ENCODE measurements around the gene SND1.

The SND1 gene

DNA sequence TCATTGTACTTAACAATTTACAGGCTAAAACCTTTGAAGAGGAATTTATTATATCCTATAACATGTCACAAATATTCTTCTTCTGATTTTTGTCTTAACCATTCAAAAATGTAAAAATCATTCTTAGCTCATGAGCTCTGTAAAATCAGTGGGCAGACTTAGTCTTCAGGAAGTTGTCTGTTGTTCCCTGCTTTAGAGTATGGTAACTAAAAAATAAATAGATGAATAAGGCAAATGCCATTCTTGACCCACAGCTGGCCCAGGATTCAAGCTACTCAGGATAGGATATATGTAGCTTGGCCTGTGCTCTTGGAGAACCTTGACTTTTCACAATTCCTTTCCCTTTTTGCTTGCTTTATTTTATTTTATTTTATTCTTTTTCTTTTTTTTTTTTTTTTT lies 327.7 kb downstream of the SND1 start:
- DNase-seq: no peak

GRCh38 chr7:127980901-127981300 lies 328.9 kb downstream of the SND1 start:
- no peak for DNase-seq

- no peak for DNase-seq
These were observed 330.0 kb downstream of the SND1 start for GRCh38 chr7:127981965-127982364.

GRCh38 chr7:127983804-127984332 lies 331.9 kb downstream of the SND1 start:
- DNase-seq: no peak

- no peak for DNase-seq
These were observed 334.9 kb downstream of the SND1 start for GRCh38 chr7:127986581-127987521.

GRCh38 chr7:127988751-127989150 lies 336.8 kb downstream of the SND1 start:
- DNase-seq: no peak

GRCh38 chr7:127993317-127993716 lies 341.3 kb downstream of the SND1 start:
- DNase-seq: no peak

DNA sequence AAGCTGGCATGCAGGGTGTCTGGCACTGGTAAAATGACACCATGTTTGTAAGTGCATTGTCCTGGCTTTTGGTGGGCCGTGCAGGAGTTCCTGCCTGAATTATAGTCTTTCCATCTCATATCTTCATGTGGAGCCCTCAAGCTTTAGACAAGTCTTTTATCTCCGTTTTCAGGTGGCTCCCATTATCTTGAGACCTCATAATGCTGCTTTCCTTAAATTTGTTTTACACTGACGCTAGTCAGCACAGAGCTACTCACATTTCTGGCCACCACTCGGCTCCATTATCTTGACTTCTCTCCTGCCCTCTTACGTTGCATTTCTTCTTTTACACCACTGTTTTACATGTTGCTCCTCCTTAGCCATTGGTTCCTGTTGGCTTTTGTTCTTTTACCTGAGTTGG lies 342.0 kb downstream of the SND1 start:
- no peak for DNase-seq

- no peak for DNase-seq
These were observed 343.3 kb downstream of the SND1 start for GRCh38 chr7:127995156-127995880.

DNA sequence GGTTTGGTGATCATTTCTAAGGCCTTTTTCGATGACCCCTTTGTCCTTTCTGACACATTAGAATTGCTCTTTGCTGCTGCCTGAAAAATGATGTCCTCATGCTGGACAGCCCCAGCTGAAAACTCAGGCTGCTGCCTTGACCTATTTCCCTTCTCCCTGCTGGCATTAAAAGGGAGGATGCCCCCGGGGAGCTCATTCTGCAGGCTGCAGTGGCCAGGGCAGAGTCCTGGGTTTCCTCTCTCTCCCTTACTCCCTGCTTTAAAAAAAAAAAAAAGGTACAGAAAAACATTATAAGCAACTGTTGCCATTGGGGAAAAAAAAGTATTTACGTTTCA lies 343.9 kb downstream of the SND1 start:
- DNase-seq: no peak

- no peak for DNase-seq
These were observed 344.5 kb downstream of the SND1 start for GRCh38 chr7:127996253-127997071.

DNA sequence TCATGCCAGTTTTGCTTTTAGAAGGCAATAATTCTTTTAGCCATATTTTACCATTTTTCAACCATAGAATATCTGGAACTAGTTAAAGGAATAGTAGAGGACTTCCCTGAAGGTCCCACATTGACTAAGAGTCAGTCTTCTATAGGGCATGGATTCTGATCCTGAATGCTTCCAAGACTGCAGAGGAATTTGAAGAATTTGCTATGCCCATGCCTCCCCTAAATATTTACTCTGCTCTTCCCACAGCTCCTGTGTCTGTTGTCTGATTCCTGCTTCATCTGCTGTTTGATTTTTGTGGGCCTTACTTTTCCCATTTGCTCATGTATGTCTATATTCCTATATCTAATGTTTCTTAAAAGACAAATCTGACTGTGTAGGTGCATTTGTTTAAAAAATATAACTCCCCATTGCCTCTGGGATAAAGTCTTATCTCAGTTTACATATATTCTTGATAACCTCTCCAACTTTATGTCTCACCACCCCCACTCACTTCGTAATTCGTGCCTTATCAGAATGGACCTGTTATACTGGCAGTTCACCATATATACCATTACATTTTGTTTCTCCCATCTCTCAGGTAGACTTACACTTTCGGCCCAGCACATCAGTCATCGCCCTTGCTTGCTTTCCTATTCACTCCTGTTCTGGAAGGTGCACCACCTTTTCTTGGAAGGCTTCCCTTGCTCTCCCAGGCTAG lies 345.4 kb downstream of the SND1 start:
- no peak for DNase-seq

- DNase-seq: no peak
These were observed 346.7 kb downstream of the SND1 start for GRCh38 chr7:127998671-127999070.

GRCh38 chr7:128000048-128000447 lies 348.1 kb downstream of the SND1 start:
- DNase-seq: no peak

DNA sequence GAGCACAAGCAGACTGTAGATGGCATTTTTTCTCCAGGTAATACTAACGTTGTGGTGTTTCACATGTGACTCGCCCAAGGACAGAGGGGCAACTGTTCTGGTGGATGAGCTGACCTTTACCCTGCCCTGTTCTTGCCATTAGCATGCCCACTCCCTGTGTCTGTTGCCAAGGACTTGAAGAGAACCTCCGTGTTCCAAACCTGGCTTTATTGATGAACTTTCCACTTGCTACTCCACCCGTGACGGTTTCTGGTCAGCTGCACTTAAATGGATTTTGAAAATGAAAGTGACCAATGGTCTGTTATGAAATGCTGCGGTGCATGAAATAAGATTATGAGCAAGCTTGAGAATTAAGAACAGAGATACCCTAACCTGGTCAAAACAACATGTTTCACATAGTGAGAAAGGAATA lies 348.9 kb downstream of the SND1 start:
- no peak for DNase-seq

- no peak for DNase-seq
These were observed 351.2 kb downstream of the SND1 start for GRCh38 chr7:128003167-128003566.

DNA sequence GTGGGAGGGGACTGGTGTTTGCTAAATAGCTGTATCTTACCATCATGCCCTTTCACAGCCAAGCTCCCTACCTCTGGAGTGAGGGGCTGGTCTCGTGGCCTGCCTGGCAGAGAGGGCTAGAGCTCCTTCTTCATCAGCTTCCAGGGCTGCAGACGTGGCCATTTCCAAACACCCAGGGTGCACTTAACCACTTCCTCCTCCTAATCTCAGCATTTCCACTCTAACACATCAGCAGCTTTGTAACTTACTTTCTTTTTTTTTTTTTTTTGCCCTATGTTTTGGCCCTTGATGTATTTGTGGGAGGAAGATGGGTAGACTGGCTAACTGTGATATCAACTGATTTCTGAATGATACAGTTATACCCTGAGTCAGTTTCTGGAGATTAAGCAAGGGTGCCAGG lies 351.8 kb downstream of the SND1 start:
- DNase-seq: no peak

DNA sequence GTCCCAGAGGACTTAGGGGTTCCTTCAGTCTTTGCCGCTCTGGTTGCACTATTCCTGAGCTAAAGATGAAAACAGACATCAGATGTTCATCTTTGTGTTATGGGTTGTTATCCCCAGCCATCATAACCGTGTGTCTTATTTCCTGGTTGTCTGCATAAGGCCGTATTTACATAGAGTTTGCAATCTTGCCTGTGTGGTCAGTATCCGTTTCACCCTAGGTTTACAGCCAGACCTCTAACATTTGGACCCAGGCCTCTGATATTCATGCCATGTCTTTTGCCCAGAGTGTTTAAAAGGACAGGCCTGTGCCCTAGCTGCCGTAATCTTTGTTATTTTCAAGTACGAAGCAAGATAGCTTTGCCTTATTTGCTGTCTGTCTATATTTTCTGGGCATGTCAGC lies 352.6 kb downstream of the SND1 start:
- DNase-seq: no peak

DNA sequence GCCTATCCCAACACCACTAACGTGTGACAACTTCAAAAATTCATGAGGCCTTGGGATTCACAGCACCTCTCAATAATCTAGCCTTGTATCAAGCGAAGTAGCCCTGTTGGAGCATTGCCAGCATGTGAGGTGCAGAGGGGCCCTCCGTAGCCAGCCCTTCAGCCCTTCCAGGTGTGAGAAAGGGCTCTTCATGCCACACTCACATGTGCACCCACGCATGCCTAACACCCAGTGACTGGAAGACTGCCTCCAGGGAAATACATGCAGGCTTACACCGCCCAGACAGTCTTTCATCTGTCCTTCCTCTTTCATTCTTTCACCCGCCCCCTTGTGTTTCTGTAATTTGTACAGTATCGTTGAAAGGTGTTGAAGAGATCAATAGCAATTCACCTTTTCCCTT lies 353.1 kb downstream of the SND1 start:
- DNase-seq: no peak

DNA sequence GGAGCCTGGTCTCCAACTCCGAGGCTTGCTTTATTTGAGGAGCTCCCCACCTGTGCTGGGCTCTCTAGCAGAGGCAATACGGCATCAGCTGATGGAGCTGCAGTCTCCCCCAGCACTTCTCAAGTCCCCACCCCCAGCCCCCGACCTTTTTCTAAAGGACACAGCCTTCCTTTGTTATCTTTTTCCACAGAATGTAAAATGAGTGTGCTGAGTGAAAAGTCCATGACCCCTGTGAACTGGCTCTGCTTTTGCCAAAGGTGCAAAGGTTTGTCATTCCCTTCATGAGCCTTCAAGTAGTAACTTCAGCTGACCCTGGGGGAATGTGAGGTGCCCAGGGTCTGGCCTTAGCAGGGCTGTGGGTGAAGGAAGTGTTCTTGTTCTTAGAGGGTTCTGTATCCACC lies 353.8 kb downstream of the SND1 start:
- DNase-seq: no peak

DNA sequence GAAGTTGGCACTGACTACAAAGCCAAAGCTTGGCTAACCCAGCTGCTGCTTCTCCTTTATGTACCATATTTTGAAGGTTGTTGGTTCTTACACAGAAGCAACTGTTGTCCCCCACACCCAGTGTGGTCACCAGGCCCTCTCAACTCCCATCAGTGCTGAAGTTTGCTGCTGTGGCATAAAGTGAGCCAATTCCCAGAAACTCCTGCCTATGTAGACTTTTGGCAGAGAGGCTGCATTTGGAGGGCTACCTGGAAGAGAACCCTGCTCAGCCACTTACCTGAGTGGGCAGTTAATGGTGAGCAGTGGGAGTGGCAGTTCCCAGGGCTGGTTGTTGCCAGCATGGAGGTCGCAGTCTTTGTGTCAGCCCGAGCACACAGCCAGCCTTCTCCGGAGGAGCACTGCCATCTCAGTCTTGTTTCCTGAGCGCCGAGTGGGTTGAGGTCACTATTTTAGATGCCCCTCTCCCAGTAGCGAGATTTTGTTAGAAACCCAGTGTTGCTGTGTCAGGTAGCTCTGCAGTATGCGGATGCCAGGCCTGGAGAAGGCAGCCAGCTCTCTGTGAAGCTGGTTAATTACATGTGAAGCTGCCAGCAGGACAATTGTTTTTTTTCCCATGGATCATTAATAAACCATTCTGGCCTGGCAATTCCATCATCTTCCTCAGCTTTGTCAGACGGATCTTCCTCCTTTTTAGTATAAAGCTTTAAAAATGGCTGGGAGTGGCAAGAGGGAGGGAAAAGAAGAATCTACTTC lies 354.7 kb downstream of the SND1 start:
- DNase-seq: no peak

- DNase-seq: no peak
These were observed 355.3 kb downstream of the SND1 start for GRCh38 chr7:128007303-128007680.

Measured in activated gamma-delta T cell treated with Interleukin-2 at 50 U/mL for 16 hours (primary cell).